Measurements from ENCODE around the gene TBC1D14. TPM values are rescaled to one million over a fixed set of nuclear protein-coding genes. Genes with fewer than 3 reads are reported as not detected.

TBC1D14 gene
- total and polyA plus RNA-seq, 10 of the 15 experiments (the other 5 are each of a cell fraction or from before 2014, with no cell fraction given) = 0.87 to 39.3 (median 30.1) TPM

DNA sequence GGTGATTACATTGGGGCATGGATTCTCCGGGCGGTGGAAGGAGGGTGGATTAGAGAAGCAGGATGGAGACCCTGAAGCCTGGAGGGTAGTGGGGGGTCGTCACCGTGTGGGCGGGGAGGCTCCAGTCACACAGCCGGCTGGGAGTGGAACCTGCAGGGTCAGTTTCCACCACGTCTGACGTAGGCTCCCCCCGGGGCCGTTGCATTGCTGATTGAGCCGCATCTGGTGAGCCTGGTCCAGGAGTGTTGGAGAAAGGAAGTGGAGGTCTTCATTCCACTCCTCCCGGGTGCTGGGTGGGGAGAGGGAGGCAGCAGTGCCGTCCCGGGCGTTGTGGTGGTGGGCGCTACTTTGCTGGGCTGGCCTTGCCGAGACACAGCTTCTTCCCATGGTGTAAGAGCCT lies 28.1 kb downstream of the TBC1D14 start (continued):
- TF ChIP-seq MAX (IDR thresholded peaks at IDR 0.05; ENCODE audit: low read depth, low read length) (no peak), CUX1 (IDR thresholded peaks at IDR 0.05; ENCODE audit: insufficient replicate concordance, low read depth, low read length) (no peak)
- TF ChIP-seq, protein P1, sequence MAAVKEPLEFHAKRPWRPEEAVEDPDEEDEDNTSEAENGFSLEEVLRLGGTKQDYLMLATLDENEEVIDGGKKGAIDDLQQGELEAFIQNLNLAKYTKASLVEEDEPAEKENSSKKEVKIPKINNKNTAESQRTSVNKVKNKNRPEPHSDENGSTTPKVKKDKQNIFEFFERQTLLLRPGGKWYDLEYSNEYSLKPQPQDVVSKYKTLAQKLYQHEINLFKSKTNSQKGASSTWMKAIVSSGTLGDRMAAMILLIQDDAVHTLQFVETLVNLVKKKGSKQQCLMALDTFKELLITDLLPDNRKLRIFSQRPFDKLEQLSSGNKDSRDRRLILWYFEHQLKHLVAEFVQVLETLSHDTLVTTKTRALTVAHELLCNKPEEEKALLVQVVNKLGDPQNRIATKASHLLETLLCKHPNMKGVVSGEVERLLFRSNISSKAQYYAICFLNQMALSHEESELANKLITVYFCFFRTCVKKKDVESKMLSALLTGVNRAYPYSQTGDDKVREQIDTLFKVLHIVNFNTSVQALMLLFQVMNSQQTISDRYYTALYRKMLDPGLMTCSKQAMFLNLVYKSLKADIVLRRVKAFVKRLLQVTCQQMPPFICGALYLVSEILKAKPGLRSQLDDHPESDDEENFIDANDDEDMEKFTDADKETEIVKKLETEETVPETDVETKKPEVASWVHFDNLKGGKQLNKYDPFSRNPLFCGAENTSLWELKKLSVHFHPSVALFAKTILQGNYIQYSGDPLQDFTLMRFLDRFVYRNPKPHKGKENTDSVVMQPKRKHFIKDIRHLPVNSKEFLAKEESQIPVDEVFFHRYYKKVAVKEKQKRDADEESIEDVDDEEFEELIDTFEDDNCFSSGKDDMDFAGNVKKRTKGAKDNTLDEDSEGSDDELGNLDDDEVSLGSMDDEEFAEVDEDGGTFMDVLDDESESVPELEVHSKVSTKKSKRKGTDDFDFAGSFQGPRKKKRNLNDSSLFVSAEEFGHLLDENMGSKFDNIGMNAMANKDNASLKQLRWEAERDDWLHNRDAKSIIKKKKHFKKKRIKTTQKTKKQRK (IDR thresholded peaks at IDR 0.05; ENCODE audit: low read depth, low read length) = no peak
